ENCODE results near the gene TFEB.

GRCh38 chr6:41739041-41739440 lies 3.6 kb upstream of the TFEB start:
- TF ChIP-seq CTCF (IDR thresholded peaks at IDR 0.05) (no peak), POLR2A (IDR thresholded peaks at IDR 0.05) (no peak)

All from Peyer's patch (tissue), 4 donors.